ENCODE measurements around the gene GAPVD1.
"Not testable (repeated sequence)": the region's sequence is repeated elsewhere in the genome, so short reads cannot be mapped to it uniquely, and the experiment has no call there.

The GAPVD1 gene

GRCh38 chr9:125227761-125228160 is 33.9 kb upstream of the GAPVD1 start:
- Histone ChIP-seq H3K9me3 (replicated peaks; ENCODE audit: insufficient read depth, low read length) (no peaks in the 10 kb centered on the region), H2AFZ (ENCODE audit: low read length) (no peak overlapping the region), H3K79me2 (ENCODE audit: low read length) (no peaks in the 10 kb centered on the region), H3K36me3 (replicated peaks; ENCODE audit: insufficient read depth, low read length) (no peaks in the 10 kb centered on the region), H4K20me1 (ENCODE audit: insufficient read depth, low read length) (no peaks in the 10 kb centered on the region), H3K4me3 (ENCODE audit: low read length) (no peak overlapping the region), H3K9me2 (replicated peaks; ENCODE audit: insufficient read depth, low read length) (no peaks in the 10 kb centered on the region), H3K9ac (ENCODE audit: low read length) (no peak overlapping the region), H3K27me3 (replicated peaks; ENCODE audit: insufficient read depth, low read length) (no peaks in the 10 kb centered on the region), H3K27ac (ENCODE audit: low read length) (no peak overlapping the region), H3K4me2 (ENCODE audit: low read depth, low read length) (no peak overlapping the region), H3F3A (ENCODE audit: insufficient read depth, low read length) (no peaks in the 10 kb centered on the region), H3K4me1 (ENCODE audit: low read length) (no peaks in the 10 kb centered on the region)
- no peak for TF ChIP-seq CTCF (IDR thresholded peaks at IDR 0.05; ENCODE audit: low read length)
- TF ChIP-seq EZH2phosphoT487 (IDR thresholded peaks at IDR 0.05; ENCODE audit: low read length): no peak
- TF ChIP-seq EZH2 (optimal IDR thresholded peaks at IDR 0.05; ENCODE audit: low read depth, low read length): no peak
- no peak for DNase-seq

DNA sequence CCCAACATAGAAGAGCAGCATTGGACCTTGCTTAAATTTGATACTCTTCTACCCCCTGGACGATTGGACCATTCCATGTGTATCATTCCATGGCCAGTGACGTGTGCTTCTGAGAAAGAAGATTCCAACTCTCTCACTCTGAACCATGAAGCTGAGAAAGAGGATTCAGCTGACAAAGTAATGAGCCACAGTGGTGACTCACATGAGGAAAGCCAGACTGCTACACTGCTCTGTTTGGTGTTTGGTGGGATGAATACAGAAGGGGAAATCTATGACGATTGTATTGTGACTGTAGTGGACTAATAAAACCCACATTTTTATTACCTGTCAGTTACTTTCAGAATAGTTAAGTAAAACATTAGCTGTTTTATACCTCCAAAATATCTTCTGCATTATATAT is 27.9 kb upstream of the GAPVD1 start:
- H3K9me3 ChIP-seq (replicated peaks; ENCODE audit: insufficient read depth, low read length): no peaks in the 10 kb centered on the region
- peaks cover 13% of the 10 kb centered on the region for H3K36me3 ChIP-seq (replicated peaks; ENCODE audit: insufficient read depth, low read length)
- H4K20me1 ChIP-seq (ENCODE audit: insufficient read depth, low read length): peaks cover 28% of the 10 kb centered on the region
- H3K4me3 ChIP-seq (ENCODE audit: low read length): no peak overlapping the region
- no peak overlapping the region for H3K4me2 ChIP-seq (ENCODE audit: low read depth, low read length)
- no peak overlapping the region for H2AFZ ChIP-seq (ENCODE audit: low read length)
- no peaks in the 10 kb centered on the region for H3K9me2 ChIP-seq (replicated peaks; ENCODE audit: insufficient read depth, low read length)
- H3K79me2 ChIP-seq (ENCODE audit: low read length): peaks cover 29% of the 10 kb centered on the region
- H3F3A ChIP-seq (ENCODE audit: insufficient read depth, low read length): peaks cover 44% of the 10 kb centered on the region
- no peaks in the 10 kb centered on the region for H3K27me3 ChIP-seq (replicated peaks; ENCODE audit: insufficient read depth, low read length)
- TF ChIP-seq EZH2 (optimal IDR thresholded peaks at IDR 0.05; ENCODE audit: low read depth, low read length) (no peak), CTCF (IDR thresholded peaks at IDR 0.05; ENCODE audit: low read length) (no peak), EZH2phosphoT487 (IDR thresholded peaks at IDR 0.05; ENCODE audit: low read length) (no peak)
- peaks cover 7% of the 10 kb centered on the region; the same call in 1 of the 2 replicates for H3K4me1 ChIP-seq (ENCODE audit: low read length)
- no peak for DNase-seq
- H3K27ac ChIP-seq (ENCODE audit: low read length): no peak overlapping the region
- no peak overlapping the region for H3K9ac ChIP-seq (ENCODE audit: low read length)

- H3K9me2 ChIP-seq (replicated peaks; ENCODE audit: insufficient read depth, low read length); H3K27ac ChIP-seq (ENCODE audit: low read length); H3K27me3 ChIP-seq (replicated peaks; ENCODE audit: insufficient read depth, low read length); H3K9me3 ChIP-seq (replicated peaks; ENCODE audit: insufficient read depth, low read length); DNase-seq; H2AFZ ChIP-seq (ENCODE audit: low read length); H3K4me2 ChIP-seq (ENCODE audit: low read depth, low read length); H3K4me3 ChIP-seq (ENCODE audit: low read length); H3K9ac ChIP-seq (ENCODE audit: low read length): not testable (repeated sequence)
- Histone ChIP-seq H3K4me1 (ENCODE audit: low read length) (peaks cover 11% of the 10 kb centered on the region; the same call in 1 of the 2 replicates), H3K79me2 (ENCODE audit: low read length) (peaks cover 34% of the 10 kb centered on the region), H3K36me3 (replicated peaks; ENCODE audit: insufficient read depth, low read length) (peaks cover 14% of the 10 kb centered on the region), H3F3A (ENCODE audit: insufficient read depth, low read length) (peaks cover 44% of the 10 kb centered on the region), H4K20me1 (ENCODE audit: insufficient read depth, low read length) (peaks cover 28% of the 10 kb centered on the region)
Measured at GRCh38 chr9:125234099-125234498, 27.5 kb upstream of the GAPVD1 start.

GRCh38 chr9:125235804-125236519 is 25.7 kb upstream of the GAPVD1 start:
- H3K4me3 ChIP-seq (ENCODE audit: low read length): no peak overlapping the region
- H3K4me1 ChIP-seq (ENCODE audit: low read length): peaks cover 14% of the 10 kb centered on the region; the same call in 1 of the 2 replicates
- peaks cover 52% of the 10 kb centered on the region for H3K79me2 ChIP-seq (ENCODE audit: low read length)
- H3K27ac ChIP-seq (ENCODE audit: low read length): no peak overlapping the region
- no peaks in the 10 kb centered on the region for H3K27me3 ChIP-seq (replicated peaks; ENCODE audit: insufficient read depth, low read length)
- TF ChIP-seq CTCF (IDR thresholded peaks at IDR 0.05; ENCODE audit: low read length): no peak
- H3F3A ChIP-seq (ENCODE audit: insufficient read depth, low read length): peaks cover 46% of the 10 kb centered on the region
- no peak overlapping the region for H2AFZ ChIP-seq (ENCODE audit: low read length)
- no peak overlapping the region for H3K9ac ChIP-seq (ENCODE audit: low read length)
- peaks cover 34% of the 10 kb centered on the region for H4K20me1 ChIP-seq (ENCODE audit: insufficient read depth, low read length)
- no peak for DNase-seq
- H3K4me2 ChIP-seq (ENCODE audit: low read depth, low read length): no peak overlapping the region
- H3K9me2 ChIP-seq (replicated peaks; ENCODE audit: insufficient read depth, low read length): no peaks in the 10 kb centered on the region
- H3K9me3 ChIP-seq (replicated peaks; ENCODE audit: insufficient read depth, low read length): no peaks in the 10 kb centered on the region
- H3K36me3 ChIP-seq (replicated peaks; ENCODE audit: insufficient read depth, low read length): peaks cover 18% of the 10 kb centered on the region

DNA sequence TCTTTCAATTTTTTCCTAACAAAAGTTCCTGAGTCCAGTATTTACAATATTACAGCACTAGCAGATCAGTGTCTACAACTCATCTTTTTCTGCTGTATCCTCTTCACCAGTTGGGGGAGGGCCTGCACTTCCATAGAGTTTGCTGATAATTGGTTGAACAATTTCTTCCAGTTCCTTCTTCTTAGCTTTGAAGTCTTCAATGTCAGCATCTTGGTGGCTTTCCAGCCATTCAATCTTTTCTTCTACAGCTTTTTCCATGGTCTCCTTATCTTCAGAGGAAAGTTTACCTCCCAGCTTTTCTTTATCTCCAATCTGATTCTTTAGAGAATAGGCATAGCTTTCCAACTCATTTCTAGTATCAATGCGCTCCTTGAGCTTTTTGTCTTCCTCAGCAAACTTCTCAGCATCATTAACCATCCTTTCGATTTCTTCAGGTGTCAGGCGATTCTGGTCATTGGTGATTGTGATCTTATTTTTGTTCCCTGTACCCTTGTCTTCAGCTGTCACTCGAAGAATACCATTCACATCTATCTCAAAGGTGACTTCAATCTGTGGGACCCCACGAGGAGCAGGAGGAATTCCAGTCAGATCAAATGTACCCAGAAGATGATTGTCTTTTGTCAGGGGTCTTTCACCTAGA is 25.0 kb upstream of the GAPVD1 start:
- peaks cover 34% of the 10 kb centered on the region for H4K20me1 ChIP-seq (ENCODE audit: insufficient read depth, low read length)
- not testable (repeated sequence) for H3K27ac ChIP-seq (ENCODE audit: low read length); DNase-seq; H3K9me3 ChIP-seq (replicated peaks; ENCODE audit: insufficient read depth, low read length); H2AFZ ChIP-seq (ENCODE audit: low read length); H3K9me2 ChIP-seq (replicated peaks; ENCODE audit: insufficient read depth, low read length); H3K9ac ChIP-seq (ENCODE audit: low read length); H3K27me3 ChIP-seq (replicated peaks; ENCODE audit: insufficient read depth, low read length); H3K4me3 ChIP-seq (ENCODE audit: low read length); H3K4me2 ChIP-seq (ENCODE audit: low read depth, low read length)
- peaks cover 14% of the 10 kb centered on the region; the same call in 1 of the 2 replicates for H3K4me1 ChIP-seq (ENCODE audit: low read length)
- peaks cover 55% of the 10 kb centered on the region for H3K79me2 ChIP-seq (ENCODE audit: low read length)
- H3K36me3 ChIP-seq (replicated peaks; ENCODE audit: insufficient read depth, low read length): peaks cover 18% of the 10 kb centered on the region
- peaks cover 46% of the 10 kb centered on the region for H3F3A ChIP-seq (ENCODE audit: insufficient read depth, low read length)

All from MM.1S (cell line).